GM12878 (cell line): ENCODE measurements around the gene NKG7. TPM values are rescaled to one million over a fixed set of nuclear protein-coding genes. Genes with fewer than 3 reads are reported as not detected.

Experiments used
- ATF3 ChIP-seq: IDR thresholded peaks from 2 replicates; pipeline ENCODE4 v1.6.1; 2011; ENCODE audit warnings: low read depth, mild to moderate bottlenecking, low read length, moderate library complexity, borderline replicate concordance; ENCODE audit errors: extremely low read depth
- EGR1 ChIP-seq, 2 experiments: IDR thresholded peaks; 1 replicate in 1 of 2; 2 replicates in 1 of 2; pipeline ENCODE4 v1.6.1; 2011 to 2012; ENCODE audit warnings: low read depth in 2 of 2, low read length in 2 of 2, borderline replicate concordance in 1 of 2, mild to moderate bottlenecking in 1 of 2, moderate library complexity in 1 of 2
- NFYB ChIP-seq: IDR thresholded peaks from 2 replicates; pipeline ENCODE4 v1.6.1; 2011; ENCODE audit warnings: low read depth, mild to moderate bottlenecking, low read length, improper control_type of control experiment, moderate library complexity; ENCODE audit not compliant: insufficient read depth
- NRF1 ChIP-seq: conservative IDR thresholded peaks from 2 replicates; pipeline ENCODE4 v1.6.1; 2011; ENCODE audit warnings: mild to moderate bottlenecking, low read depth, low read length, improper control_type of control experiment
- POLR2A ChIP-seq: IDR thresholded peaks from 2 replicates; pipeline ENCODE4 v1.6.1; 2011; ENCODE audit warnings: low read depth, mild to moderate bottlenecking, low read length
- POLR2AphosphoS5 ChIP-seq: IDR thresholded peaks from 2 replicates; pipeline ENCODE4 v1.6.1; 2011; ENCODE audit warnings: mild to moderate bottlenecking, low read length, inconsistent platforms
- RELB ChIP-seq: fragments of 450-650 bp; IDR thresholded peaks from 2 replicates; pipeline ENCODE4 v1.6.1; 2017; ENCODE audit warnings: low read depth, mild to moderate bottlenecking, moderate library complexity
- SMARCA5 ChIP-seq: fragments of 450-650 bp; IDR thresholded peaks from 2 replicates; pipeline ENCODE4 v1.6.1; 2017; ENCODE audit warnings: mild to moderate bottlenecking
- SP1 ChIP-seq: IDR thresholded peaks from one replicate; pipeline ENCODE4 v1.6.1; 2011; ENCODE audit warnings: low read depth, low read length
- SPI1 ChIP-seq: IDR thresholded peaks from 2 replicates; pipeline ENCODE4 v1.6.1; 2011; ENCODE audit warnings: low read depth, mild to moderate bottlenecking, low read length, moderate library complexity, borderline replicate concordance; ENCODE audit not compliant: insufficient read depth
- SREBF2 ChIP-seq: IDR thresholded peaks from 2 replicates; pipeline ENCODE4 v1.6.1; 2012; ENCODE audit warnings: mild to moderate bottlenecking, low read length
- TAF1 ChIP-seq: IDR thresholded peaks from 2 replicates; pipeline ENCODE4 v1.6.1; 2011; ENCODE audit warnings: mild to moderate bottlenecking, low read depth, low read length, borderline replicate concordance
- polyA plus RNA-seq, 11 experiments: library from polyadenylated mRNA; depleted of rRNA in 4 of 11; unstranded in 6 of 11; stranded (reverse) in 5 of 11; fragments of >200 nt; fragmentation: Nextera tagmentation in 4 of 11; fragmentation: Illumina TruSeq in 1 of 11; extraction: Ambion mirVana in 4 of 11; extraction: Trizol in 1 of 11; gene quantifications; 1 replicate in 1 of 11; 2 replicates in 10 of 11; pipeline versions ENCODE4 v1.2.1 to v1.2.3, GENCODE V29; 2011 to 2016; ENCODE audit warnings: inconsistent platforms in 2 of 11, missing spikeins in 2 of 11, low read depth in 1 of 11
- total RNA-seq, 4 experiments: library from RNA; depleted of rRNA in 3 of 4; stranded (reverse); fragments of >200 nt in 3 of 4; fragmentation: Illumina TruSeq in 1 of 4; extraction: Trizol in 1 of 4; gene quantifications; 2 replicates each; pipeline versions ENCODE4 v1.2.1 to v1.2.3, GENCODE V29; 2013 to 2021

NKG7 gene
- total and polyA plus RNA-seq, 10 of the 15 experiments (the other 5 are each of a cell fraction or from before 2014, with no cell fraction given), result 10.0 to 48.7 (median 22.3) TPM

DNA sequence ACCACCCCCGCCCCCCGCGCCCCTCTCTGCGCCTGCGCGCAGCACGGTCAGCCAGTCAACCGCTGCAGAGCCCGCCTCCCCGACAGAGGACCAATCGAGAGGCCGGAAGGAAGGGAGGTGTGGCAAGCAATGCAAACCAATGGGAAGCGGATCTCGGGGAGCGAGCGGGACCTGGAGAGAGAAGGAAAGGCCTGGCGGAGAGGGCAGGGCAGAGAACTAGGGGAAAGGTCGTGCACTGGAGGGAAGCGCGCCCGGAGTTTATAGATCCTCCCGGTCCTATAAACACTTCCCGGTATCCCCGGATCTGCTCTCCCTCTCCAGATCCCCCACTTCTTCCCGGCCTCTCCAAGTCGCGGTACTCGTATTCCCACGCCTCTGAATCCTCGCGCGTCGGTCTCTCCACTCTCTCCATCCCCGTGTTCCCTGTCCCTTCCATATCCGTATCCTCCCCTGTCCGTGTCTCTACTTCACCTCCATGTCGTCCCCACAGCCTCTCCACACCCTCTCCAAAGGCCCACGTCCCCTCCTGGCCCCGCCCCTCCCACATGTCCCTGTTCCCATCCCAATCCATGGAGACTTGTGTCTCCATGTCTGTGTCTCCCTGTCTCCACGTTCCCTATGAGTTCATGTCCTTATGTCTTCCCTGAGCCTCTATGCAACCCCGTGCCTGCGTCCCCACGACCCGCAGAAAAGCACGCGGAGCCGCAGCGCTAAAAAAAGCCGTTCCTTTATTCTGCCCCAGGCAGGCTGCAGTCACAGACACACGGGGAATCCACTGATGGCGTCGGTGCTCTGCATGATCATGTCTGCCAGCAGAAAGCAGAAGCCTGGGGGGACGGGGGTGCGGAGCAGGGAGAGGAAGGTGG lies 5.8 kb downstream of the NKG7 start (continued):
- no peak for TF ChIP-seq ATF3
- TF ChIP-seq POLR2AphosphoS5, result peak; percentile 91
- TF ChIP-seq SPI1, result peak; percentile 23; the same call in 1 of the 2 replicates
- TF ChIP-seq NRF1, result peak; percentile 49; the same call in 1 of the 2 replicates
- peak; percentile 80 for TF ChIP-seq SP1
- 0 out of 2 replicates have a peak, but pooled peaks have one; percentile 34 for TF ChIP-seq TAF1
- TF ChIP-seq POLR2A, result peak; percentile 84
- TF ChIP-seq SMARCA5, result 0 out of 2 replicates have a peak, but pooled peaks have one; percentile 4
- TF ChIP-seq NFYB, result peak; percentile 85
- no peak for TF ChIP-seq SREBF2
- TF ChIP-seq RELB, result peak; percentile 75; the same call in 1 of the 2 replicates
- 0 out of 3 replicates have a peak, but pooled peaks of 1 of the 2 experiments have one; percentile 46 for TF ChIP-seq EGR1 (IDR thresholded peaks at IDR 0.05; ENCODE audit: borderline replicate concordance in 1 of 2, low read depth in 2 of 2, low read length in 2 of 2)
